ENCODE measurements around the gene MICALL1.
"Not testable (repeated sequence)": the region's sequence is repeated elsewhere in the genome, so short reads cannot be mapped to it uniquely, and the experiment has no call there.

Gene MICALL1

DNA sequence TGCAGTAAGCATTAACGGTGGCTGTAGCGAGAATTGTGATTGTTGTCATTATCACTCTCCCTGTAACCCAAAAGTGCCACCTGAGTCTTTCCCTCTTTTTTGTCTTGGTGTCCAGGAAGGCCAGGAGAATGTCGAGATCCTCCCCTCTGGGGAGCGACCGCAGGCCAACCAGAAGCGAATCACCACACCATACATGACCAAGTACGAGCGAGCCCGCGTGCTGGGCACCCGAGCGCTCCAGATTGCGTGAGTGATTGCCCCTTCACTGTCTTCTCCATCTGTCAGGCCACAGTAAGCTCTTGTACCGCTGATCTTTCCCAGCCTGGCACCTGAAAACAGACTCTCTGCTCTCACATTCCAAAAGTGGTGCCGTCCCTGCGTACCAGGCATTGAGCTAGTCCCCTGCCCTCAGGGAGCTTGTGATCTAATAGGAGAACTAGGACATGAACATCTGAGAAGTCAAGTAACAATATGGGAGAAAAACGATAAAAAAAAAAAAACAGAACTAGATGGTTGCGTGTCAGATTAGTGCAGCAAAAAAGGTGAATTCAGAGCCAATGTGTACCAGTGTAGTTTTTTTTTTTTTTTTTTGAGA, 53.2 kb downstream of the MICALL1 start:
- no peak for DNase-seq (ENCODE audit: low spot score)

DNA sequence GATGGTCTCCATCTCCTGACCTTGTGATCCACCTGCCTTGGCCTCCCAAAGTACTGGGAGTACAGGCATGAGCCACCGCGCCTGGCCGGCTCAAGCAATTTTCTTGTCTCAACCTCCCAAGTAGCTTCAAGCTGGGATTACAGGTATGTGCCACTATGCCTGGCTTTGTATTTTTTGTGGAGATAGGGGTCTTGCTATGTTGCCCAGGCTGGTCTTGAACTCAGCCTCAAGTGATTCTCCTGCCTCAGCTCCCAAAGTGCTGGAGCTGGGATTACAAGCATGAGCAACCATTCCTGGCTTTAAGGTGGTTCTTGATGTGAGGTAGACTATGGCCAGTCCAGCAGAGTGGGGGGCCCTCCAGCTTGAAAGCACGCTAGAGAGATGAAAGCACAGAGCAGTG, 55.0 kb downstream of the MICALL1 start:
- DNase-seq (ENCODE audit: low spot score), result no peak

DNA sequence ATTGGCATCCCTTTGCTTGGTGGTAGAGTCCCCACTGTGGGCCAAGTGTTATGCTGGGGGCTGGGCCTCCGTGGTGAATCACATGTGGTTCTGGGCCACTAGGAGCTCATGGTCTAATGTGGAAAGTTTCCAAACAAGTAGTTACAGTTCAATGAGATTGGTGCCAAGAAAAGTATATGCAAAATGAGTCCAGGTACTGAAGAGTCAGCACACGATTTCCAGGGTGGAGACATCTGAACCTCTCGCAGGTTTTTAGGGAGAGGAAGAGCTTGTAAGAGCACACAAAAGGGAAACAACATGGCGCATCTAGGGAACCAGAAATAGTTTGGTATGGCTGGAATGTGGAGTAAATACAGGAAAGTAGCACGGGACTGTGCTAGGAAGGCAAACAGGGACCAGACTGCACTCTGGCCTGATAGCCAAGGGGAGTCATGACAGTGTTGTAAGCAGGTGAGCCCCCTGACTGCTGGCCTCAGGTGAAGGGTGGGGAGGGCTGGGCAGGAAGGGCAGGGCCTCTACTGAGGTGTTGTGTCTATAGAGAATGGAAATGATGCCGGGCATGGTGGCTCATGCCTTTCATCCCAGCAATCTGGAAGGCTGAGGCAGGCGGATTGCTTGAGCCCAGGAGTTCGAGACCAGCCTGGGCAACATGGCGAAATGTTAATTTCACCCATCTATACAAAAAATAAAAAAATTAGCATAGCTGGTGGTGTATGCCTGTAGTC, 60.0 kb downstream of the MICALL1 start:
- DNase-seq (ENCODE audit: low spot score), result no peak

DNA sequence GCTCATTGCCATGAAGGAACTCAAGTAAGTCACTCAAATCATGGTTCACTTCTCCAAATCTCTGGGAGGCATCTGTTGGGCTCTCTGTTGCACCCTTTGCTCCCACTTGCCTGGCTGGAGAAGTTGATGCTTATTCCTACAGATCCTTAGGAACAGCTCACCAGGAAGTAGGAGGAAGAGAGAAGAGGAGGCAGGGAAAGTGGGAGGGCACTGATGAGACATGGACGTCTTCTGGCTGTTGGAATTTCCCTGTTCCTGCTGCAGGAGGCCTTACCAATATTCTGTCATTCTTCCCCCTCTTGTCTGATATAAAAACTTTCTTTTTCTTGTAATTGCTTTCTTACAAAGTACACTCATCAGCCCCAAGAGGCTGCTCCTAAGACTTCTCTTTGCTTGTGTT, 61.0 kb downstream of the MICALL1 start:
- no peak for DNase-seq (ENCODE audit: low spot score)

DNA sequence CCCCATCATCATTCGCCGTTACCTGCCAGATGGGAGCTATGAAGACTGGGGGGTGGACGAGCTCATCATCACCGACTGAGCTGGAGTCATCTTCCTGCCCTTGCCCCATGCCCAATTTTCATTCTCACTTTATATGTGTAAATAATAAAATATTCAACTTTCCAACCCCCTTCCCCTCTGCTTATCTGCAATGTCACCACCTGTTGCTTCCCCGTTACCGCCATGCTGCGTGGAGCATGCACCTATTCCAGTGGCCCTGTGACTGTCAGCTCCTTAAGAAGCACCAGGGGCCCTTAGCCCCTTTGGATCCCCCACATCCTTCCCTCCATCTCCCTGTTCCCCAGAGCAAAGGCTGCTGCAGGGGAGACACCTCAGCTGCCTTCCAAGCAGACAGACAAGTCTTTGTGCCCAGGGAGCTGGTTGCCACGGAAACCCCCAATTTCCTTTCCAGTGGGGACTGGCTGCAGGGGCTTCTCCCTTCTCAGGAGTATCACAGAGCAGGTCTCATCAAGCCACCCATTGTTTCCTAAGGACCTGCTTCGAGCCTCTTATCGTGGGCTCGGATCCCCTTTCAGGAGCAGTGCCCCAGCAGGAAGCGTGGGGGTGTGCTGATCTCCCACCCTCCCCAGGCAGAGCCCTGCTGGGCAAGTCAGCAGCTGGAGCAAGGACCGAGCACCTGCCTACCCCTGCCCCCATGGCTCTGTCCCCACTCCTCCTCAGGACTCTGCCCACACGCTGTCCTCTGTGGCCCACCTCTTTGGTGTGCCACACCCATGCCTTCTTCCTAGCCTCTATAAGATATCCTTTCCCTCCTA, 61.7 kb downstream of the MICALL1 start:
- DNase-seq (ENCODE audit: low spot score), result no peak

DNA sequence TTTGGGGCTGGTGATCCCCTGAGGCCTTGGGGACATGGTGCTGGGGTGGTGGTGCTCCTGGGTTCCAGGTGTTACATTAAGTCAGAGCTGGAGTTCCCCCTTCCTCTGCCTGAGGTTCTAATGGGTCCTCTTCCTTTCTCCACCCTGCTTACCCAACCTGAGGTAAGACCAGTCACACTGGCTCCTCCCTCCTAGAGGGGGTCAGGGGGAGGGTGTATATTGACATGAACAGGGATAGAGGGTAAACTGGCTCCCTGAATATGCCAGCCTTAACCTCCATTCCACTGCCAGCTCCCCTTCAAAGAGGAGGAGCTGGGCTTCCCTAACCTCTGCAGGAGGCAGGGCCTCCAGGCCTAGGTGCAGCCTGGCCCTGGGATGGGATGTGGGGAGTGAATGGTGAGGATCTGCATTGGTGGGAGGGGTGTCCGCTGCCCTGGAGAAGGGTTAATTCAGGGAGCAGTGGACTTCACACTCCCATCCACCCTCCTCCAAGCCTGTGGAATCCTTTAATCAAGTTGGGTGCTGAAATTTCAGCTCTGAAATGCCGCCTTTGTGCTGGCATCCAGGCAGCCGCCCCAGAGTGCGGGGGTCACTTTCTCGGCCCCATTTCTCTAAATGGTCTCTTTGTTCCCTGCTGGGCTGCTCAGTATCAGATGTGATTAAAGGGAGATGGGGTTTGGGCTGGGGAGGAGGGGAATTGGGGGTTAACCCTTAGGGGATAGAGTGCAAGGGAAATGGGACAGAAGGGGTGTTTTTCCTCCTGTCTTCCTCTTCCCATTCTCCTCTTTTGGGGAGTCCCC, 62.6 kb downstream of the MICALL1 start:
- DNase-seq (ENCODE audit: low spot score), result no peak

DNA sequence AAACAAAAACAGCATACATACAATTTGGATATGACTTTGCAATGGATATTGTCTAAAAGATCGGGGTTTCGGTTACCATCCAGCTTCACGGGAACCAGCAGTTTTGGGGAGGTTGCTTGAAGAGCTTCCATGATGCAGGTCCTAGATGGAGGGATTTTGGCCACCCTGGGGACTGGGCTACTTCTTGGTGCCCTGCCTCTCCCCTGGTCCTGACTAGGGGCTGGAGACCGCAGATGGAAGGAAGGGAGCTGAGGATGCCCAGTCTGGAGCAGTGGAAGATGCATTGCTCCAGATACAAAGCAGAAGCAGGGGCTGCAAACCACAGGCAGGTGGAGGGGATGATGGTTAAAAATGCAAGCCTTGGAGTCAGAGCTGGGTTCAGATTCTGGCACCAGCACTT, 64.8 kb downstream of the MICALL1 start:
- DNase-seq (ENCODE audit: low spot score), result no peak

DNA sequence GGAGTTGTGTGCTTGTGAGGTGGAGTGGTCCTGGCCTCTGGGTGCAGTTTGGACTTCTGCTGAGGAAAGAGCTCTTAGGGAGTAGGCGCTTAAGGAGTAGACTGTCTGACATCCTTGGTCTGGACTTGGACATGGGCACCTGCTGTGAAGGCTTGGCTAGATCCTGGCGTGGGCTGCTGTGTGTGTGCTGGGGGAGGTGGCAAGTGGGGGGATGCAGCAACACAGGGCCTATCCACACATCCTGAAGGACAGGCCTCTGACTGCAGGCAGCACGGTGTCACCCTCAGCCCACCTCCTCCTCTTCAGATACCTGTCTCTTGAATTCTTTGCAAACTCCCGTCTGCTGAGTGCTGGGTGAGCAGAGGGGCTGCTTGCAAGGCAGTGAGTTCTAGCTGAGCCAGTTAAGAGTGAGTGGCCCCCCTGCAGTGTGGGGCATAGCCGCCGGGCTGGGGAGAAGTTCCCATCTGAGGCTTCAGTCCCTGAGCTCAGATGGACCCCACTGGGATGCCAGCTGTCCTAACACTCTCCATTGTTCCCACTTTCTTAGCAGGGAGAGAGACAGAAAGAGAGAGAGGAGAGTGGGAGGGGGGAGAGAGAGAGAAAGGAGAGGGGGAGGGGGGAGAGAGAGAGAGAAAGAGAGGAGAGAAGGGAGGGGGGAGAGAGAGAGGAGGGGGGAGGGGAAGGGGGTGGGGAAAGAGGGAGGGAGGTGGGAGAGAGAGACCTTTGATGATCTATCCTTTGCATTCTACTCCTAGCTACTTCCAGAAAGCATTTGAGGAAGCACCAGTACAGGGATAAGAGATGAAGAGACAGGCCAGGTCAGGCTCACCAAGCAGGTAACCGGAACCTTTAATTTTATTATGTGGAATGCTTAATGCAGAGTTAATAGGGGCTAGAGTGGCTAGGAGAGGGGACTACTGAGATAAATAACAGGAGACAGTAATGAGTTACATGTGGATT, 65.7 kb downstream of the MICALL1 start:
- no peak for DNase-seq (ENCODE audit: low spot score)

DNA sequence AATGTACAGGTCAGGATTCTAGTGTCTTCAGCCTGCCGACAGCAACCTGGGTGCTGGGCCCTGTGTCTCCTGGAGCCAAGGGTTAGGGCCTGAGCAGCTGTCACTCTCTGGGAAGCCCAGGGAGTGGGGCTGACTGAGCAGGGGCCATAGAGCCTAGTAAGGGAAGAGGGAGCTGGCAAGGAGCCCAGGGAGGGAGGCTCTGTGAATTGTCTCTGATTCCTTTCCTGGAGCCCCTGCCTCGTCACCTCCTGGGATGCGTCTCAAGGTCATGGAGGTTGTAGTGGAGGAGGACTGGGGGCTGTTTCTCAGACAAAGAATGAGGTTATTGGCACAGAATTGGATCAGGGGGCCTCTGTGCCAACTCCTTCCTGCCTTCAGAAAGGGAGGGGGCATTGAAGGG, 66.4 kb downstream of the MICALL1 start:
- DNase-seq (ENCODE audit: low spot score), result no peak

DNA sequence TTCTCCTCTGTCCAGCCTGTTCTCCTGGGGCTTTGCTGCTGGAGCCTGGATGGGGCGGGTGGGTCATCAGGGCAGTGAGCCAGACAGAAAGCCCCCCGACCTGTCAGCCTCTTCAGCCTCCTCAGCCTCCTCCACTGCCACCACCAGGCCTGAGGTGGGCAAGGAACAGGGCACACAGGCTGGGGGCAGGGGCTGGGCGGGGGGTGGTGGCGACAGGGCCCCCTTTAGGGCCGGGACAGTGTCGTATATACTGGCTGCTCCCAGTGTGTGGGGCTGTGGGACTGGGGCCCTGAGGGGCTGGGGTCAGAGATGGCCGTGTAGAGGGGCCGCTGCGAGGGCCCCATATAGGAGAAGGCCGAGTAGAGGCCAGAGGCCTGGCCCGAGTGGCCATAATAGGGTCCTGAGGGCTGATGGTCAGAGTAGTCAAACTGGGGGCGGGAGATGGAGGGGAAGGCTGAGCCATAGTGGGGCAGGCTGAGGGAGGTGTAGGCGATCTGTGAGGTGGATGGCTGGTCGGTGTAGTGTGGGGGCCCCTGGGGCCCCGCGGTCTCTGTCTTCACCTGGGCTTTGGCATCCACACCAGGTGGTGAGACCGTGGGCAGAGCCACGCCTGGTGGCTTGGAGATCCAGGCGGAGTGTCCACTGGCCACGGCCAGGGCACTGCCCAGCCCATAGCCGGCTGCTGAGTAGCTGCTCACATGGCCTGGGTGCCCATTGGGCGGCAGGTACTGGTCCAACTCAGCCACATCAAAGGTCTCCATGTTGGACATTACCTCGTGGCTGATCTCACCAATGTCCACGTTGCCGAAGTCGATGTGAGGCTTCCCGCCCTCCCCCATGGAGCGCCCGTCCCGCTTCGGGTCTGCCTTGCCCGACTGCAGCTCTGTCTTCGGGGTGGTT, 67.4 kb downstream of the MICALL1 start:
- DNase-seq (ENCODE audit: low spot score), result no peak

DNA sequence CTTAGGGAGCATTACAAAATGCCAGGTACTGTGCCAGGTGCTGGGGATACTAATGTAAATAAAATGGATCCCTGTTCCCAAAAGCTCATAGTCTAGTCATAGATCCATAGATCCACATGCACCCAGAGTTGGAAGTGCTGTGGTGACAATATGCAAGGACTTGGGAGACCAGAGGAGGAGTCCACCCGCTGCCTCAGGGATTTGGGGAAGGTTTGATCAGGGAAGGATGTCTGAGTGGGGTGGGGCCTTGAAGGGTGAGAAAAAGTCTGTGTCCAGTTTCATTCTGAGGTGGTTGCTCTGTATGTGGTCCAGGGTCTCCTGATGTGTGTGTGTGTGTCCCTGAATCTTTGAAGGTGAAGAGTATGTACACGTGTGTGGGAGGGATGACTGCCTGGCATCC, 69.1 kb downstream of the MICALL1 start:
- no peak for DNase-seq (ENCODE audit: low spot score)

DNA sequence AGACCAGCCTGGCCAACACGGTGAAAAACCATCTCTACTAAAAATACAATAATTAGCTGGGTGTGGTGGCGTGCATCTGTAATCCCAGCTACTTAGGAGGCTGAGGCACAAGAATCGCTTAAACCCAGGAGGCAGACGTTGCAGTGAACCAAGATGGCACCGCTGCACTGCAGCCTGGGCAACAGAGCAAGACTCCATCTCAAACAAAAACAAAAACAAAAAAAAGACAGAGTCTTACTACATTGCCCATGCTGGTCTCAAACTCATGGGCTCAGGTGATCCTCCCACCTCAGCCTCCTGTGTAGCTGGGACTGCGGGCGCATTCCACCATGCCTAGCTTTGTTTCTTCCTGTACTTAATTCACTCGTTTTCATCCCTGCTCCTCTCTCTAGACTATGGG, 69.9 kb downstream of the MICALL1 start:
- not testable (repeated sequence) for DNase-seq (ENCODE audit: low spot score)

DNA sequence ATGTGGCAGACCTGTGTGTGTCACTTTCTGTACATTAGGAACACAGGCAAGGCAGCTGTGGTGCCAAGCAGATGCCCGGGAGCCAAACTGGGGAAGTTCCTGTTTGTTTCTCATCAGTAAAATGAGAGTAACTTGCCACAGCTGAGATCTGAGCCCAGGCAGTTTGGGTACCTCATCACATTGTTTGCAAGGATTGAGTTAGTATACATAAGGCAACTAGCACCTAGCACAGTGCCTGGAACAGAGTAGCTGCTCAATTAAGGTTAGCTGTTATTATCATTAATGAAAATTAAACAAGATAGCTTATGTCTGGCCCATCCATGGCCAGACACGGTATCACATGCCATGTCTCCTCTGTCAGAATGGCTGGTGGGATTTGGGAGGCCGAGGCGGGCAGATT, 70.5 kb downstream of the MICALL1 start:
- DNase-seq (ENCODE audit: low spot score), result no peak

DNA sequence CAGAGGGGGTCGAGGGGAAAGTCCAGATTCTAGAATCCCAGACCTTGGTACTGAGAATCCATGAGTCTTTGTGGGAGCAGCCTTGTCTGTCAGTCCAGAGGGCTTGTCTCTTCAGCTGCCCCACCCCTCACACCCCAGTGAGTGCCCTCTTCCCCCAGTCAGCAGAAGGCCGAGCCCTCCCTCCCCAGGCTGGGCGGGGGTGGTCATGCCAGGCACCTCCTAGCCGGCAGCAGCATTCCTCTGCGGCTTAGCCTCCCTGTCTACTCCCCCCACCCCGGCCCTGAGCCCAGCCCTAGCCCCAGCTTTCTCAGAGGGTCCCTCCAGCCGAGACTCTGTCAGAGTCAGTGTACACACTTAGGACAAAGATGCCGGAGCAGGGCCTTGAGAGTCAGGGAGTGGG, 73.7 kb downstream of the MICALL1 start:
- no peak for DNase-seq (ENCODE audit: low spot score)

DNA sequence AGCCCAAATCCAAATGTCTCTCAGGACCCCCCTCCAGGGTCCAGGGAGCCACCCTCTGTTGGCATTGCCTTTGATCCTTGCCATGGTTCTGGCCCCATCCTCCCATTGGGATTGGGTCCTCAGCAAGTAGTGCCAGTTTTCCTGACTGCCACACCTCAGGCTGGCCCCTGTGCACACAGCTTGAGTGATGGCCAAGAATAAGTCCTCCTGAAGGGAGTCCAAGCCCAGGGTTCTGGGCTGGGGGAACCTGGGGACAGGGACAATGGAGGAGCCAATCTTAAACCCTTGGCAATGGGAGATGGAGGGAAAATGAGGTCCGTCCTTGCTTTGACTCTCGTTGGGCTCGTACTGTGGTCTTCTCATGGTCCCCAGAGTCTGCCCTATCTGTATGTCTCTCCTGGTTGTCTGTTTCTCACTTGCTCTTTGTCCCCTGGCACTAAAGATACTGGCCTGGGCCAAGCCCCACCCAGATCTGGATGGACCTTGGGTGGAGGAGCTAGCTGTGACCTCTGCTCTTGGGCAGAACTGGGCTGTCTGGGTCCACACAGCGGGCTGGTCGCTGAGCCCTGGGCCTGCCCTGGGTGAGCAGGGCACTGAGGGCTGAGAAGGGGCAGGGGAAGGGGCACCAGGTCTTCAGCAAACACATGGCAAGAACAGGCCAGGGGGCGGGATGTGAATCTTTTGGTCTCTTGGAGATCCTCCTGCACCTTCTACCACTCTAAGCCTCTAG, 75.3 kb downstream of the MICALL1 start:
- no peak for DNase-seq (ENCODE audit: low spot score)

DNA sequence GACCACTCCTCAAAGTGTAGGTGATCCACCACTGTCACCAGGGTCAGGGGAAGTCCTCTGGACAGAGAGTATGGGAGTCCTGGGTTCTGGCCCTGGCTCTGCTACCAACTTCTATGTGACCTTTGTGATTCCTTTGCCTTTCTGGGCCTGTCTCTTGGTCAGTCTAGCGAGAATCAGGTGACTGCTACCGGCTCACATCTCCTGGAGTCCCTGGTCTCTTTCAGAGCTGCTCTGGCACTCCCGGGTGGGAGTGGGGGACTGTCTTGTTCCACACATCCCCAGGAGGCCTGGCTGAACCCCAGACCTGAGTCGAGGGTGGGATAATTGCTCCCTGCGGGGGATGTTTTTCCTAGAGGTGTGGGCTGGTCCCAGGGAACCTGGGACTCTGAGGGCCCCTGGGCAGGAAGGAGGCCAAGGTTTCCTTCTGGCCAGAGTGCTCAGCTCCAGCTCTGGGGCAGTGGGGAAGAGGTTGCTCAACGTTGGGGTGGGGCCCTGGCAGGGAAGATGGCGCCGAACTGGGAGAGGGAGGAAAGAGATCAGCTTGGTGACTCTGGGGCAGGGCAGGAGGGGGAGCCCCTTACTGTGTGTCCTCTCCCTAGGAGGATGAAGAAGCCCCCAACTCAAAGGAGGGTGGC, 76.2 kb downstream of the MICALL1 start:
- no peak for DNase-seq (ENCODE audit: low spot score)

DNA sequence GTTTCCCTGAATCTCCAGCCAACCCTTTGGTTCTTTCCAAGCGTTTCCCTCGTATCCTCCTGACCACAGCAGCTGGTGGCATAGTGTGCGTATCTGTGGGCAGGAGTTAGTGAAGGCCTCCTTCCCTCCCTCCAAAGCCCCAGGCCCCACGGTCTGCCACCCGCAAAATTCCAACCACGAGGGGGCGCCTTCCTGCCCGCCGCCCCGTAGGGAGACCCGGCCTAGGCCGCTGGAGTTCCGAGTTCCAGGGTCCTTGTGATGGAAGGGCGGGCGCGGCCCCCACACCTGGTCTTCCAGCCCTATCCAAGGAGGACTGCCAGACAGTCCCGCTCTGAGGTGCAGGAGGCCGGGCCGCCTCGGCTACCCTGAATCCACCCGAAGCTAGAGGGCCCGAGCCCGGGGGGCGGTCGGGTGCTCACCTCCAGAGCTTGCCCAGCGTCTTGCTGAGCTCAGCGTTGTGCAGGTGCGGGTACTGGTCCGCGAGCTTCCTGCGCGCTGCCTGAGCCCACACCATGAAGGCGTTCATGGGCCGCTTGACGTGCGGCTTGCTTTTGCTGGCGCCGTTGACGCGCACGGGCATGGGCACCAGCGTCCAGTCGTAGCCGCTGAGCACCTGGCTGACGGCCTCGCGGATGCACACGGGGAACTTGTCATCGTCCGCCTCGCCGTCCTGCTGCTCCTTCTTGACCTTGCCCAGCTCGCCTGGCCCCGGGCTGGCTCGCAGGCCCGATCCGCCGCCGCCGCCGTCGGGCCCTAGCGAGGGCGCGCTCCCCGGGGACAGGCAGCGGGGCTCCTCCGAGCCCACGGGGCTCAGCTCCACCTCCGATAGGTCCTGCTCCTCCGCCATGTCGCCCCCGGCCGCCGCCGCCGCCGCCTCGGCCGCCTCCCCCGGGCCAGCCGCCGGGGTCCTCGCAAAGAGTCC, 77.1 kb downstream of the MICALL1 start:
- DNase-seq (ENCODE audit: low spot score), result no peak

Data from SK-N-DZ (cell line).